ENCODE measurements around the gene NDUFB8. TPM values are rescaled to one million over a fixed set of nuclear protein-coding genes. Genes with fewer than 3 reads are reported as not detected.

NDUFB8 gene
- total and polyA plus RNA-seq, 4 experiments from 2014 or later: 141 to 613 (median 318) TPM

- CTCF ChIA-PET (ENCODE audit: partially characterized antibody): interaction anchor here (8.7 to 14.3 kb wide), 2 partner anchors 16 to 21 kb away, joined by 84 to 133 read pairs; partner anchors contain the start of gene SEC31B
- Mint-ChIP-seq H3K36me3 (peaks cover 51 to 69% of the 10 kb centered on the region in 2 donors), H3K9me3 (no peaks in the 10 kb centered on the region), H3K27me3 (no peaks in the 10 kb centered on the region), H3K4me1 (peaks cover 13 to 32% (median 15%) of the 10 kb centered on the region in 4 donors), H3K4me3 (no peak overlapping the region), H3K27ac (no peak overlapping the region)
- H3K4me3 ChIP-seq (ENCODE audit: low read length in 2 of 2): no peak overlapping the region
- intact Hi-C loops (cut with micrococcal nuclease): no loop called here
- H3K9me3 ChIP-seq (ENCODE audit: control insufficient read depth in 1 of 2, low read length in 2 of 2): no peaks in the 10 kb centered on the region
- no peak for DNase-seq
- H3K36me3 ChIP-seq (ENCODE audit: insufficient read depth, low read length): peaks cover 30% of the 10 kb centered on the region
- peaks cover 22% of the 10 kb centered on the region for H3K4me1 ChIP-seq (ENCODE audit: insufficient read depth, low read length)
- no peaks in the 10 kb centered on the region for H3K27me3 ChIP-seq (ENCODE audit: insufficient read depth, low read length)
- POLR2A ChIA-PET (ENCODE audit: partially characterized antibody): no interaction called here
- H3K27ac ChIP-seq (ENCODE audit: low read depth, low read length): no peak overlapping the region
Observed at GRCh38 chr10:100504096-100504495, 25.6 kb downstream of the NDUFB8 start.

- Histone ChIP-seq H3K27ac (ENCODE audit: low read depth, low read length) (no peak overlapping the region), H3K27me3 (ENCODE audit: insufficient read depth, low read length) (no peaks in the 10 kb centered on the region), H3K4me1 (ENCODE audit: insufficient read depth, low read length) (peaks cover 11% of the 10 kb centered on the region), H3K4me3 (ENCODE audit: low read length in 2 of 2) (no peak overlapping the region), H3K36me3 (ENCODE audit: insufficient read depth, low read length) (peaks cover 39% of the 10 kb centered on the region), H3K9me3 (ENCODE audit: control insufficient read depth in 1 of 2, low read length in 2 of 2) (no peaks in the 10 kb centered on the region)
- ChIA-PET POLR2A (ENCODE audit: partially characterized antibody) (no interaction called here), CTCF (ENCODE audit: partially characterized antibody) (interaction anchor here (1.6 to 14.3 kb wide), 2 partner anchors 20 to 69 kb away, joined by 3 to 84 read pairs; no protein-coding TSS in a partner anchor)
- Mint-ChIP-seq H3K27me3 (no peaks in the 10 kb centered on the region), H3K9me3 (no peaks in the 10 kb centered on the region), H3K4me3 (no peak overlapping the region), H3K4me1 (peaks cover 3 to 24% (median 6%) of the 10 kb centered on the region in 4 donors), H3K27ac (peak overlapping the region in 1 of 7 donors; percentile 37), H3K36me3 (peaks cover 59 to 68% of the 10 kb centered on the region in 2 donors)
- DNase-seq: no peak
- intact Hi-C loops (cut with micrococcal nuclease): no loop called here
Observed at GRCh38 chr10:100502926-100503494, 26.7 kb downstream of the NDUFB8 start.

- H3K27ac Mint-ChIP-seq: peak overlapping the region in 1 of 7 donors; percentile 53
Observed at GRCh38 chr10:100501423-100501822, 28.2 kb downstream of the NDUFB8 start.

GRCh38 chr10:100498059-100498458 lies 31.6 kb downstream of the NDUFB8 start:
- peak overlapping the region in 1 of 7 donors; percentile 72 for H3K27ac Mint-ChIP-seq
- no peak for DNase-seq
- no peak overlapping the region for H3K4me3 Mint-ChIP-seq
- no peak overlapping the region for H3K27ac ChIP-seq (ENCODE audit: low read depth, low read length)
- H3K4me3 ChIP-seq (ENCODE audit: low read length in 2 of 2): no peak overlapping the region
- H3K36me3 Mint-ChIP-seq: peaks cover 70 to 80% of the 10 kb centered on the region in 2 donors
- no peaks in the 10 kb centered on the region for H3K27me3 ChIP-seq (ENCODE audit: insufficient read depth, low read length)
- H3K36me3 ChIP-seq (ENCODE audit: insufficient read depth, low read length): peaks cover 64% of the 10 kb centered on the region
- intact Hi-C loops (cut with micrococcal nuclease): no loop called here
- no peaks in the 10 kb centered on the region for H3K9me3 Mint-ChIP-seq
- H3K9me3 ChIP-seq (ENCODE audit: control insufficient read depth in 1 of 2, low read length in 2 of 2): no peaks in the 10 kb centered on the region
- no peaks in the 10 kb centered on the region for H3K27me3 Mint-ChIP-seq
- peaks cover 0 to 7% (median under 1%) of the 10 kb centered on the region in 4 donors for H3K4me1 Mint-ChIP-seq
- ChIA-PET POLR2A (ENCODE audit: partially characterized antibody) (no interaction called here), CTCF (ENCODE audit: partially characterized antibody) (interaction anchor here (5.5 to 14.3 kb wide), 2 partner anchors 11 to 15 kb away, joined by 36 to 84 read pairs; no protein-coding TSS in a partner anchor)
- H3K4me1 ChIP-seq (ENCODE audit: insufficient read depth, low read length): no peaks in the 10 kb centered on the region

More at GRCh38 chr10:100501423-100501822, 28.2 kb downstream of the NDUFB8 start:
- Histone ChIP-seq H3K27me3 (ENCODE audit: insufficient read depth, low read length) (no peaks in the 10 kb centered on the region), H3K27ac (ENCODE audit: low read depth, low read length) (no peak overlapping the region), H3K4me1 (ENCODE audit: insufficient read depth, low read length) (no peaks in the 10 kb centered on the region), H3K4me3 (ENCODE audit: low read length in 2 of 2) (no peak overlapping the region), H3K9me3 (ENCODE audit: control insufficient read depth in 1 of 2, low read length in 2 of 2) (no peaks in the 10 kb centered on the region), H3K36me3 (ENCODE audit: insufficient read depth, low read length) (peaks cover 49% of the 10 kb centered on the region)
- Mint-ChIP-seq H3K4me3 (no peak overlapping the region), H3K27me3 (no peaks in the 10 kb centered on the region), H3K36me3 (peaks cover 74% of the 10 kb centered on the region in 2 donors), H3K9me3 (no peaks in the 10 kb centered on the region), H3K4me1 (peaks cover 0 to 9% (median 1%) of the 10 kb centered on the region in 4 donors)
- CTCF ChIA-PET (ENCODE audit: partially characterized antibody): interaction anchor here (0.7 to 14.3 kb wide), 5 partner anchors 8 to 155 kb away, joined by 3 to 84 read pairs (median 5); no protein-coding TSS in a partner anchor
- POLR2A ChIA-PET (ENCODE audit: partially characterized antibody): interaction anchor here (0.6 kb wide), 1 partner anchor 1620 kb away, joined by 3 read pairs; no protein-coding TSS in a partner anchor
- DNase-seq: no peak
- intact Hi-C loops (cut with micrococcal nuclease): no loop called here

- Histone ChIP-seq H3K27ac (ENCODE audit: low read depth, low read length) (no peak overlapping the region), H3K4me3 (ENCODE audit: low read length in 2 of 2) (no peak overlapping the region), H3K4me1 (ENCODE audit: insufficient read depth, low read length) (no peaks in the 10 kb centered on the region), H3K27me3 (ENCODE audit: insufficient read depth, low read length) (no peaks in the 10 kb centered on the region), H3K9me3 (ENCODE audit: control insufficient read depth in 1 of 2, low read length in 2 of 2) (no peaks in the 10 kb centered on the region), H3K36me3 (ENCODE audit: insufficient read depth, low read length) (peaks cover 57% of the 10 kb centered on the region)
- intact Hi-C loops (cut with micrococcal nuclease): no loop called here
- H3K4me3 Mint-ChIP-seq: peak overlapping the region in 1 of 8 donors; percentile 49
- peaks cover 63 to 77% of the 10 kb centered on the region in 2 donors for H3K36me3 Mint-ChIP-seq
- H3K4me1 Mint-ChIP-seq: peaks cover 0 to 7% (median under 1%) of the 10 kb centered on the region in 4 donors
- POLR2A ChIA-PET (ENCODE audit: partially characterized antibody): no interaction called here
- no peak overlapping the region for H3K27ac Mint-ChIP-seq
- H3K27me3 Mint-ChIP-seq: no peaks in the 10 kb centered on the region
- no peaks in the 10 kb centered on the region for H3K9me3 Mint-ChIP-seq
- no peak for DNase-seq
- CTCF ChIA-PET (ENCODE audit: partially characterized antibody): interaction anchor here (4.1 to 14.3 kb wide), 3 partner anchors 12 to 21 kb away, joined by 27 to 84 read pairs (median 36); partner anchors contain the start of gene SEC31B
Observed at GRCh38 chr10:100496567-100496966, 33.1 kb downstream of the NDUFB8 start.

- no peak overlapping the region for H3K27ac ChIP-seq (ENCODE audit: low read depth, low read length)
- H3K9me3 ChIP-seq (ENCODE audit: control insufficient read depth in 1 of 2, low read length in 2 of 2): no peaks in the 10 kb centered on the region
- H3K4me3 ChIP-seq (ENCODE audit: low read length in 2 of 2): no peak overlapping the region
- H3K4me1 ChIP-seq (ENCODE audit: insufficient read depth, low read length): no peaks in the 10 kb centered on the region
- Mint-ChIP-seq H3K9me3 (no peaks in the 10 kb centered on the region), H3K4me1 (no peaks in the 10 kb centered on the region), H3K36me3 (peaks cover 68% of the 10 kb centered on the region in 2 donors), H3K4me3 (no peak overlapping the region), H3K27me3 (no peaks in the 10 kb centered on the region), H3K27ac (no peak overlapping the region)
- peaks cover 39% of the 10 kb centered on the region for H3K36me3 ChIP-seq (ENCODE audit: insufficient read depth, low read length)
- ChIA-PET POLR2A (ENCODE audit: partially characterized antibody) (no interaction called here), CTCF (ENCODE audit: partially characterized antibody) (interaction anchor here (1.6 to 14.3 kb wide), 2 partner anchors 8 to 23 kb away, joined by 4 to 84 read pairs; no protein-coding TSS in a partner anchor)
- no peak for DNase-seq
- intact Hi-C loops (cut with micrococcal nuclease): no loop called here
- no peaks in the 10 kb centered on the region for H3K27me3 ChIP-seq (ENCODE audit: insufficient read depth, low read length)
Observed at GRCh38 chr10:100490531-100490930, 39.1 kb downstream of the NDUFB8 start.

GRCh38 chr10:100489396-100489795 lies 40.3 kb downstream of the NDUFB8 start:
- CTCF ChIA-PET (ENCODE audit: partially characterized antibody): interaction anchor here (1.3 to 2.9 kb wide), 3 partner anchors 19 to 49 kb away, joined by 3 to 14 read pairs (median 7); no protein-coding TSS in a partner anchor
- peaks cover 62 to 65% of the 10 kb centered on the region in 2 donors for H3K36me3 Mint-ChIP-seq
- H3K9me3 ChIP-seq (ENCODE audit: control insufficient read depth in 1 of 2, low read length in 2 of 2): no peaks in the 10 kb centered on the region
- no peaks in the 10 kb centered on the region for H3K9me3 Mint-ChIP-seq
- POLR2A ChIA-PET (ENCODE audit: partially characterized antibody): no interaction called here
- H3K4me3 ChIP-seq (ENCODE audit: low read length in 2 of 2): no peak overlapping the region
- no peak overlapping the region for H3K4me3 Mint-ChIP-seq
- no peak for DNase-seq
- no peak overlapping the region for H3K27ac ChIP-seq (ENCODE audit: low read depth, low read length)
- no peaks in the 10 kb centered on the region for H3K4me1 Mint-ChIP-seq
- intact Hi-C loops (cut with micrococcal nuclease): no loop called here
- H3K27ac Mint-ChIP-seq: peak overlapping the region in 1 of 7 donors; percentile 29
- peaks cover 32% of the 10 kb centered on the region for H3K36me3 ChIP-seq (ENCODE audit: insufficient read depth, low read length)
- no peaks in the 10 kb centered on the region for H3K4me1 ChIP-seq (ENCODE audit: insufficient read depth, low read length)
- no peaks in the 10 kb centered on the region for H3K27me3 ChIP-seq (ENCODE audit: insufficient read depth, low read length)
- H3K27me3 Mint-ChIP-seq: no peaks in the 10 kb centered on the region
